Fibroblast of mammary gland (primary cell): ENCODE data around the gene EXT2.

Experiments
- DNase-seq: peaks from one replicate; pipeline ENCODE4 v3.0.0-alpha.2; 2010; ENCODE audit warnings: low read depth
- H3K4me3 ChIP-seq: 2 replicates; pipeline ENCODE4 v1.5.1; 2011; ENCODE audit warnings: low read depth, mild to moderate bottlenecking, low read length, moderate library complexity; ENCODE audit not compliant: control insufficient read depth
- TF ChIP-seq, protein P1 (sequence below): conservative IDR thresholded peaks from 2 replicates; pipeline ENCODE4 v1.5.1; 2011; ENCODE audit warnings: low read depth, low read length, inconsistent platforms; ENCODE audit not compliant: control insufficient read depth, insufficient read depth

The EXT2 gene

GRCh38 chr11:44095506-44096359 is at the start of gene EXT2:
Gene EXT2 (plus strand): TSS chr11:44095678. CDS start chr11:44107713, 12,035 bp downstream.
- peak; percentile 72 for DNase-seq
- H3K4me3 ChIP-seq = peak within 1 kb of the TSS; percentile 75
- TF ChIP-seq, protein P1, sequence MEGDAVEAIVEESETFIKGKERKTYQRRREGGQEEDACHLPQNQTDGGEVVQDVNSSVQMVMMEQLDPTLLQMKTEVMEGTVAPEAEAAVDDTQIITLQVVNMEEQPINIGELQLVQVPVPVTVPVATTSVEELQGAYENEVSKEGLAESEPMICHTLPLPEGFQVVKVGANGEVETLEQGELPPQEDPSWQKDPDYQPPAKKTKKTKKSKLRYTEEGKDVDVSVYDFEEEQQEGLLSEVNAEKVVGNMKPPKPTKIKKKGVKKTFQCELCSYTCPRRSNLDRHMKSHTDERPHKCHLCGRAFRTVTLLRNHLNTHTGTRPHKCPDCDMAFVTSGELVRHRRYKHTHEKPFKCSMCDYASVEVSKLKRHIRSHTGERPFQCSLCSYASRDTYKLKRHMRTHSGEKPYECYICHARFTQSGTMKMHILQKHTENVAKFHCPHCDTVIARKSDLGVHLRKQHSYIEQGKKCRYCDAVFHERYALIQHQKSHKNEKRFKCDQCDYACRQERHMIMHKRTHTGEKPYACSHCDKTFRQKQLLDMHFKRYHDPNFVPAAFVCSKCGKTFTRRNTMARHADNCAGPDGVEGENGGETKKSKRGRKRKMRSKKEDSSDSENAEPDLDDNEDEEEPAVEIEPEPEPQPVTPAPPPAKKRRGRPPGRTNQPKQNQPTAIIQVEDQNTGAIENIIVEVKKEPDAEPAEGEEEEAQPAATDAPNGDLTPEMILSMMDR = peak; percentile 69

DNA sequence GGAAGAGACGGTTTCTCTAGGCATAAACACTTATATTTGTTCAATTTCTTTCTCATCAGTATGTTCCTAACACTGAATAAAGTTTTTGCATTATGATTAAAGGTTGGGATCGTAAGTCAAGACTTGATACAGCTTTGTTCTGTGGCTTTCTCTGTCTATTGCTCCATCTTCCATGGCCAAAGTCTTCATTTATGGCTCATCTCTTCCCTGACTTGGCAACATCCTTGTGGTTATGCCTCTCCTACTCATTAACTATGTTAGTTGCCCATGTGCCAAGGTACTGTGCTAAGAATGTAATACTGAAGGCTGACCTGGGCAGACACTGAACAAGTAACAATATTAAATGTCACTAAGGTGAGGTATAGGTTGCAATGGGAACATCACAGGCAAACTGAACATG is 49.3 kb upstream of the EXT2 start:
- DNase-seq = no peak
- H3K4me3 ChIP-seq = no peak overlapping the region
- TF ChIP-seq, protein P1 = no peak

DNA sequence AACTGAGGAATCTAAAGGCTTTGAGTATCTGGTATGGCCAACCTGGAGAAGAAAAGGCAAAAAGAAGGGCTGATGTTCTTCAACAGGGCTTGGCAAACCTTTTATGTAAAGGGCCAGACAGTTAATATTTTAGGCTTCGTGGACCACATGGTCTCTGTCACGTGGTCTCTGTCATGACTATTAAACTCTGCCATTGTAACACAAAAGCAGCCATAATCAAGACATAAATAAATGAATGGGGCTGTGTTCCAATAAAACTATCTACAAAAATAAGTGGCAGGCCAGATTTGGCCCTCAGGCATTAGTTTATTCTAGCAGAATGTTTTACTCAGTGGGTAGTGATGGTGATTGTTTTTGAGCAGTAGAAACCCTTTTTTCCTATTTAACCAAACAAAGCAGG is 48.2 kb upstream of the EXT2 start:
- TF ChIP-seq, protein P1 = no peak
- DNase-seq = no peak
- H3K4me3 ChIP-seq = no peak overlapping the region

DNA sequence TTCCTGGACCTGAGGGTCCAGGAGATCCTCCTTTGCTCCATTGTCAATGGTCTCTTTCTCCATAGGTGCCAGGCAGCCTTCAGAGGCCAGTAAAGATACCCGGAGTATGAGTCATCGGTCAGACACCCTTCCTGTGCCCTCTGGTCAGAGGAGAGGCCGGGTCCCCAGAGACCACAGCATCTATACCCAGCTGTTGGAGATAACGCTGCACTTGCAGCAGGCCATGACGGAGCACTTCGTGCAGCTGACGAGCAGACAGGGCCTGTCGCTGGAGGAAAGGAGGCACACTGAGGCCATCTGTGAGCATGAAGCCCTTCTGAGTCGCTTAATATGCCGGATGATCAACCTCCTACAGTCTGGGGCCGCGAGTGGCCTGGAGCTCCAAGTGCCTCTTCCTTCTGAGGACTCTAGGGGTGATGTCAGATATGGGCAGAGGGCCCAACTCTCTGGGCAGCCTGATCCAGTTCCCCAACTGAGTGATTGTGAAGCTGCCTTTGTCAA is 47.5 kb upstream of the EXT2 start, which contains the start of gene ACCSL:
TSS of gene ACCSL (plus strand) at position 51 of the 501 bp plus-strand sequence. CDS start at position 107, 56 bp downstream.
- TF ChIP-seq, protein P1 = no peak
- DNase-seq = peak; percentile 23
- no peak within 1 kb of the TSS for H3K4me3 ChIP-seq

DNA sequence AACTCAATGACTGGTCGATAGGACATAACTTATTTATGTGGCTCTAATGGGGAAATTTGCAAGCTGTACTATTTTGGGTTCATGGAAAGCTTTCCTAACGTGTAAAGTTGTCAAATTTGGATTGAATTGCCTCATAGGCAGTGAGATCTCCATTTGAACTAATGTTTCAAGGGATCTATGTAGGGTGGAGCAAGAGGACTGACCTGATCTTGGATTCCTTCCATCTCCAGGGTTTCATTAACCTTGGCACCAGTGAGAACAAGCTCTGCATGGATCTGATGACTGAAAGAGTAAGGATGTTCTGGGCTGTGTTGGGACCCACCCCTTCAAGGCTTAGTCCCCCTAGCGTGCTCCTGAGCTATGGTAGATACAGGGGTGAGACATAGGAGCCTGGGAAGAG is 45.6 kb upstream of the EXT2 start:
- DNase-seq = no peak
- TF ChIP-seq, protein P1 = no peak
- no peak overlapping the region for H3K4me3 ChIP-seq

- TF ChIP-seq, protein P1 = no peak
- no peak for DNase-seq
- H3K4me3 ChIP-seq = no peak overlapping the region
These were observed 44.3 kb upstream of the EXT2 start for GRCh38 chr11:44051171-44051570.
